Hepatocyte (in vitro differentiated cells): ENCODE data around the gene BUB1. TPM values are rescaled to one million over a fixed set of nuclear protein-coding genes. Genes with fewer than 3 reads are reported as not detected.

Experiments used
- DNase-seq: peaks from one replicate; pipeline ENCODE4 v3.0.0-alpha.2; 2016; ENCODE audit warnings: low spot score
- H2AFZ ChIP-seq: fragments of 200-600 bp; sonication (generic); 2 replicates; pipeline ENCODE4 v1.6.0; 2016; ENCODE audit warnings: antibody characterized with exemption, mild to moderate bottlenecking
- H3K27ac ChIP-seq: fragments of 200-600 bp; sonication (generic); 2 replicates; pipeline ENCODE4 v1.5.1; 2016; ENCODE audit warnings: mild to moderate bottlenecking
- H3K27me3 ChIP-seq: fragments of 200-600 bp; sonication (generic); 2 replicates; pipeline ENCODE4 v1.6.1; 2016
- H3K36me3 ChIP-seq: fragments of 200-600 bp; sonication (generic); replicated peaks from 2 replicates; pipeline ENCODE4 v1.5.1; 2016; ENCODE audit warnings: low read depth; ENCODE audit not compliant: insufficient read depth
- H3K4me1 ChIP-seq: fragments of 200-600 bp; sonication (generic); 2 replicates; pipeline ENCODE4 v1.5.1; 2016; ENCODE audit warnings: mild to moderate bottlenecking, moderate library complexity; ENCODE audit not compliant: insufficient read depth
- H3K4me2 ChIP-seq: fragments of 200-600 bp; sonication (generic); 2 replicates; pipeline ENCODE4 v1.6.0; 2016
- H3K4me3 ChIP-seq: fragments of 200-600 bp; sonication (generic); 2 replicates; pipeline ENCODE4 v1.5.1; 2016; ENCODE audit warnings: mild to moderate bottlenecking
- H3K79me2 ChIP-seq: fragments of 200-600 bp; sonication (generic); 2 replicates; pipeline ENCODE4 v1.6.0; 2017; ENCODE audit warnings: mild to moderate bottlenecking
- H3K9me2 ChIP-seq: fragments of 200-600 bp; sonication (generic); replicated peaks from 2 replicates; pipeline ENCODE4 v1.6.0; 2017; ENCODE audit warnings: mild to moderate bottlenecking; ENCODE audit not compliant: insufficient read depth
- H3K9me3 ChIP-seq: fragments of 200-600 bp; sonication (generic); 2 replicates; pipeline ENCODE4 v1.5.1; 2016; ENCODE audit warnings: low read depth, mild to moderate bottlenecking
- H4K20me1 ChIP-seq: fragments of 200-600 bp; sonication (generic); 2 replicates; pipeline ENCODE4 v1.6.0; 2016; ENCODE audit warnings: mild to moderate bottlenecking; ENCODE audit not compliant: insufficient read depth, poor library complexity, severe bottlenecking
- EZH2 ChIP-seq: fragments of 200-600 bp; sonication (generic); IDR thresholded peaks from 2 replicates; pipeline ENCODE4 v1.6.1; 2016; ENCODE audit warnings: antibody characterized with exemption, mild to moderate bottlenecking, borderline replicate concordance
- EZH2phosphoT487 ChIP-seq: fragments of 200-600 bp; sonication (generic); IDR thresholded peaks from one replicate; pipeline ENCODE4 v1.6.1; 2018; ENCODE audit warnings: antibody characterized with exemption, mild to moderate bottlenecking, low read depth, moderate library complexity; ENCODE audit not compliant: unreplicated experiment, severe bottlenecking
- WGBS: methylation state at CpG from one replicate; pipeline ENCODE4 v1.1.6; 2016; ENCODE audit warnings: low lambda C conversion rate; ENCODE audit errors: missing lambda C conversion rate; 5-methylcytosine and 5-hydroxymethylcytosine counted together
- polyA plus RNA-seq: library from polyadenylated mRNA; unstranded; fragments of >200 nt; fragmentation: Nextera tagmentation; extraction: Ambion mirVana; gene quantifications from 2 replicates; pipeline ENCODE4 v1.2.1, GENCODE V29; 2016
- total RNA-seq: library from RNA; depleted of rRNA; stranded (reverse); fragments of >200 nt; gene quantifications from 2 replicates; pipeline ENCODE4 v1.2.3, GENCODE V29; 2014
- TF ChIP-seq, protein P1 (sequence below): fragments of 200-600 bp; sonication (generic); IDR thresholded peaks from 2 replicates; pipeline ENCODE4 v1.5.1; 2016; ENCODE audit warnings: antibody characterized with exemption, mild to moderate bottlenecking; ENCODE audit not compliant: poor library complexity

Gene BUB1
- total and polyA plus RNA-seq, 2 experiments from 2014 or later, result 5.8 to 12.4 TPM

DNA sequence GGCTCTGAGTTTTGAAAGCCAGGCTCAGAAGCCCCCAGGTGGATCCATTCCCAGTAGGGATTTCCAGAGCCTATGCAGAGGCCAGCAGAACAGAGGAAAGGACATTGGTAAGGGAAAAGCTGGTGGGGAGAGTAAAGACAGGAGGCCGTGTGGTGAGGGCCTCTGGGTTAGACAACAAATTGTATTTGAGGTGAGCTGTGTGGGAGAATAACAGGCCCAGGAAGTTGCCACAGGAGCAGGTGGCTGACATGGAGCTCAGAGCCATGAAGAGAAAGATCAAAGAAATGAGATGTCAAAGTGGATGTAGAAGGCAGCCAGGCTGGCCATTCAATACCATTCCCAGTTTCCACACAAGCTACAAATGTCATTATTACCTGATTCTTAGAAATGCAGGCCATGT, 8.8 kb downstream of the BUB1 start:
- no peak overlapping the region for H3K4me2 ChIP-seq
- no peaks in the 10 kb centered on the region for H3K36me3 ChIP-seq
- H3K79me2 ChIP-seq, result no peaks in the 10 kb centered on the region
- WGBS, result 100% methylated on average over 1 of the region's 1 CpG
- H2AFZ ChIP-seq, result no peak overlapping the region
- DNase-seq, result no peak
- H4K20me1 ChIP-seq, result no peaks in the 10 kb centered on the region
- H3K27ac ChIP-seq, result no peak overlapping the region
- H3K9me3 ChIP-seq, result no peaks in the 10 kb centered on the region
- H3K27me3 ChIP-seq, result no peaks in the 10 kb centered on the region
- no peaks in the 10 kb centered on the region for H3K9me2 ChIP-seq
- H3K4me3 ChIP-seq, result no peak overlapping the region
- TF ChIP-seq EZH2phosphoT487 (no peak), EZH2 (no peak)
- TF ChIP-seq, protein P1, sequence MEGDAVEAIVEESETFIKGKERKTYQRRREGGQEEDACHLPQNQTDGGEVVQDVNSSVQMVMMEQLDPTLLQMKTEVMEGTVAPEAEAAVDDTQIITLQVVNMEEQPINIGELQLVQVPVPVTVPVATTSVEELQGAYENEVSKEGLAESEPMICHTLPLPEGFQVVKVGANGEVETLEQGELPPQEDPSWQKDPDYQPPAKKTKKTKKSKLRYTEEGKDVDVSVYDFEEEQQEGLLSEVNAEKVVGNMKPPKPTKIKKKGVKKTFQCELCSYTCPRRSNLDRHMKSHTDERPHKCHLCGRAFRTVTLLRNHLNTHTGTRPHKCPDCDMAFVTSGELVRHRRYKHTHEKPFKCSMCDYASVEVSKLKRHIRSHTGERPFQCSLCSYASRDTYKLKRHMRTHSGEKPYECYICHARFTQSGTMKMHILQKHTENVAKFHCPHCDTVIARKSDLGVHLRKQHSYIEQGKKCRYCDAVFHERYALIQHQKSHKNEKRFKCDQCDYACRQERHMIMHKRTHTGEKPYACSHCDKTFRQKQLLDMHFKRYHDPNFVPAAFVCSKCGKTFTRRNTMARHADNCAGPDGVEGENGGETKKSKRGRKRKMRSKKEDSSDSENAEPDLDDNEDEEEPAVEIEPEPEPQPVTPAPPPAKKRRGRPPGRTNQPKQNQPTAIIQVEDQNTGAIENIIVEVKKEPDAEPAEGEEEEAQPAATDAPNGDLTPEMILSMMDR, result no peak
- no peaks in the 10 kb centered on the region for H3K4me1 ChIP-seq

DNA sequence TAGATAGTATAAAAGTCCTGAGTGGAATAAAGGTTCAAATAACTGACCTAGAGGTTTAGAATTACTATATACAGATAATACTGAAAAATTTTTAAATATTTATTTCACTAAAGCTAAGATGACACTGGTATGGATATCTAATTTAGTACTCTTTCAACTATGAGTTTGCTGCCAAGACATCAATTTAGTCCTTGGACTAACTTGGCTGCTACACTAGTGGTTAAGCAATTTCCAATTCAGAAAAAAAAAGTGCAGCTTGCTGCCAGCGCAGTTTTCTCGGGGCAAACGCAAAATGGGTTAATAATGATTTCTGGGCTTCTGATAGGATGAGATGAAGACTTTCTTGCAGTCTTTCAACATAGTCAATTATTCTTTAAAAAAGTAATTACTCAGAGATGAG, 10.8 kb downstream of the BUB1 start:
- no peaks in the 10 kb centered on the region for H3K27me3 ChIP-seq
- no peaks in the 10 kb centered on the region for H3K4me1 ChIP-seq
- no peaks in the 10 kb centered on the region for H3K79me2 ChIP-seq
- no peak overlapping the region for H3K4me2 ChIP-seq
- no peaks in the 10 kb centered on the region for H3K36me3 ChIP-seq
- 92% methylated on average over 3 of the region's 3 CpGs for WGBS
- TF ChIP-seq, protein P1, result no peak
- TF ChIP-seq EZH2 (no peak), EZH2phosphoT487 (no peak)
- H4K20me1 ChIP-seq, result no peaks in the 10 kb centered on the region
- H3K27ac ChIP-seq, result no peak overlapping the region
- DNase-seq, result no peak
- no peaks in the 10 kb centered on the region for H3K9me2 ChIP-seq
- no peak overlapping the region for H2AFZ ChIP-seq
- H3K9me3 ChIP-seq, result no peaks in the 10 kb centered on the region
- H3K4me3 ChIP-seq, result no peak overlapping the region

DNA sequence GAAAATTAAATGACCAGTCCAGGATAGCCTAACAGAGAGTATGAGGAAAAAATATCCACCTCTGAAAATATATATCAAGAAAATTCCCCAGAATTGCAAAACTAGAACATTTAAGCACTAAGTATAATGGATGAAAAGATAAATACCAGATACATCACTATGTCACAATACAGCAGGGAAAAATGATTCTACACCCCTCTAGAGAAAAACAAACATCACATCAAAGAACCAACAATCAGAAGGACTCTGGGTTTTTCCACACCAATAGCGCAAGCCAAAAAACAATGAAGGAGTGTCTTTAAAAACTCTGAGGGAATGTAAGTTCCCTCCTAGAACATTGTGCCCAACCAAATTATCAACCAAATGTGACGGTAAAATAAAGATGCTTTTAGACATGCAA, 13.7 kb downstream of the BUB1 start:
- H3K4me1 ChIP-seq, result no peaks in the 10 kb centered on the region
- WGBS, result 94% methylated on average over 2 of the region's 2 CpGs
- DNase-seq, result no peak
- H3K9me2 ChIP-seq, result no peaks in the 10 kb centered on the region
- H3K36me3 ChIP-seq, result no peaks in the 10 kb centered on the region
- H3K4me3 ChIP-seq, result no peak overlapping the region
- H3K27me3 ChIP-seq, result no peaks in the 10 kb centered on the region
- no peak overlapping the region for H3K27ac ChIP-seq
- no peak overlapping the region for H2AFZ ChIP-seq
- H3K79me2 ChIP-seq, result no peaks in the 10 kb centered on the region
- no peaks in the 10 kb centered on the region for H4K20me1 ChIP-seq
- no peak overlapping the region for H3K4me2 ChIP-seq
- TF ChIP-seq, protein P1, result no peak
- TF ChIP-seq EZH2 (no peak), EZH2phosphoT487 (no peak)
- H3K9me3 ChIP-seq, result no peaks in the 10 kb centered on the region

DNA sequence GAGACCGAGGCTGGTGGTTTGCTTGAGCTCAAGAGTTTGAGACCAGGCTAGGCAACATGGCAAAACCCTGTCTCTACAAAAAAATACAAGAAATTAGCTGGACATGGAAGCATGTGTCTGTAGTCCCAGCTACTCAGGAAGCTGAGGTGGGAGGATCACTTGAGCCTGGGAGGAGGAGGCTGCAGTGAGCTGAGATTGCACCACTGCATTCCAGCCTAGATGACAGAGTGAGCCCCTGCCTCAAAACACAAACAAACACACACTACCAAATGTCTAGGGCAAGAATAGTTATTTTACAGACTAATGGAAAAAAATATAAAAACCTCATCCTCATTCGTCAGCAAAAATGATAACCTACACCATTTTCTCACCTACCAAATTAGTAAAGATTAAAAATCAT, 15.3 kb downstream of the BUB1 start:
- no peaks in the 10 kb centered on the region for H3K9me3 ChIP-seq
- H3K4me2 ChIP-seq, result no peak overlapping the region
- H4K20me1 ChIP-seq, result no peaks in the 10 kb centered on the region
- no peaks in the 10 kb centered on the region for H3K27me3 ChIP-seq
- no peak overlapping the region for H2AFZ ChIP-seq
- no peak for DNase-seq
- no peaks in the 10 kb centered on the region for H3K9me2 ChIP-seq
- no peak overlapping the region for H3K27ac ChIP-seq
- no peaks in the 10 kb centered on the region for H3K4me1 ChIP-seq
- no peaks in the 10 kb centered on the region for H3K36me3 ChIP-seq
- no peak overlapping the region for H3K4me3 ChIP-seq
- WGBS, result 92% methylated on average over 2 of the region's 2 CpGs
- H3K79me2 ChIP-seq, result no peaks in the 10 kb centered on the region
- TF ChIP-seq, protein P1, result no peak
- TF ChIP-seq EZH2 (no peak), EZH2phosphoT487 (no peak)
